ENCODE data around the gene DHDH. TPM values are rescaled to one million over a fixed set of nuclear protein-coding genes. Genes with fewer than 3 reads are reported as not detected.

Gene DHDH
- total and polyA plus RNA-seq, 7 donors, result 0.14 to 0.21 TPM; not detected in 5

DNA sequence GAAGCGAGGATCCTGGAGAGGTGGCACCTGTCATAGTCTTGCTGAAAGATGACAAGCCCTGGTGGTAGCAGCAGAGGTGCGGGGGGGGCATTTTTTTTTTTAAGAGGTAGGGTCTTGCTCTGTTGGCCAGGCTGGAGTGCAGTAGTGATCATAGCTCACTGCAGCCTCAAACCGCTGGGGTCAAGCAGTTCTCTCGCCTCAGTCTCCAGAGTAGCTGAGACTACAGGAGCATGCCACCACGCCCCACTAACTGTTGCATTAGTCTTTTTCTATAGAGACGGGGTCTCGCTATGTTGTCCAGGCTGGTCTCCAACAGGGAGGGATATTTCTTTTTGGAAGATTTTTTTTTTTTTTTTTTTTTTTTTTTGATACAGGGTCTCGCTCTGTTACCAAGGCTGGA is 24.5 kb downstream of the DHDH start:
- no peak for DNase-seq
- WGBS, 3 donors, result 94 to 99% (median 98%) methylated on average over 8 of the region's 8 CpGs
- peaks cover 0 to 14% of the 10 kb centered on the region in 2 donors for H3K36me3 ChIP-seq (ENCODE audit: insufficient read depth in 1 of 2, low read depth in 1 of 2)
- no peaks in the 10 kb centered on the region for H3K27me3 ChIP-seq (ENCODE audit: insufficient read depth in 3 of 3, low read length in 2 of 3)
- intact Hi-C loops (cut with DNase I), result no loop called here
- no peak overlapping the region for H3K27ac ChIP-seq
- TF ChIP-seq CTCF (IDR thresholded peaks at IDR 0.05), result no peak
- ATAC-seq, result no peak
- H3K4me1 ChIP-seq, result peaks cover 15% of the 10 kb centered on the region
- no peaks in the 10 kb centered on the region for H3K9me3 ChIP-seq
- no peak overlapping the region for H3K4me3 ChIP-seq

- ATAC-seq (no peak), DNase-seq (no peak)
- no peaks in the 10 kb centered on the region for H3K27me3 ChIP-seq (ENCODE audit: insufficient read depth in 3 of 3, low read length in 2 of 3)
- 79 to 89% (median 86%) methylated on average over 15 to 16 of the region's 16 CpGs for WGBS, 3 donors
- no peak overlapping the region for H3K4me3 ChIP-seq
- H3K27ac ChIP-seq, result no peak overlapping the region
- no peak for TF ChIP-seq CTCF (IDR thresholded peaks at IDR 0.05)
- no peaks in the 10 kb centered on the region for H3K9me3 ChIP-seq
- peaks cover 21% of the 10 kb centered on the region for H3K4me1 ChIP-seq
- H3K36me3 ChIP-seq (ENCODE audit: insufficient read depth in 1 of 2, low read depth in 1 of 2), result peaks cover 0 to 14% of the 10 kb centered on the region in 2 donors
- intact Hi-C loops (cut with DNase I), result loop anchor here (5.0 to 10.0 kb wide), 2 partner anchors 82 to 325 kb away; partner anchors contain the start of gene DBP (in 1 of the 2)
Observed at GRCh38 chr19:48959341-48960239, 26.1 kb downstream of the DHDH start.

DNA sequence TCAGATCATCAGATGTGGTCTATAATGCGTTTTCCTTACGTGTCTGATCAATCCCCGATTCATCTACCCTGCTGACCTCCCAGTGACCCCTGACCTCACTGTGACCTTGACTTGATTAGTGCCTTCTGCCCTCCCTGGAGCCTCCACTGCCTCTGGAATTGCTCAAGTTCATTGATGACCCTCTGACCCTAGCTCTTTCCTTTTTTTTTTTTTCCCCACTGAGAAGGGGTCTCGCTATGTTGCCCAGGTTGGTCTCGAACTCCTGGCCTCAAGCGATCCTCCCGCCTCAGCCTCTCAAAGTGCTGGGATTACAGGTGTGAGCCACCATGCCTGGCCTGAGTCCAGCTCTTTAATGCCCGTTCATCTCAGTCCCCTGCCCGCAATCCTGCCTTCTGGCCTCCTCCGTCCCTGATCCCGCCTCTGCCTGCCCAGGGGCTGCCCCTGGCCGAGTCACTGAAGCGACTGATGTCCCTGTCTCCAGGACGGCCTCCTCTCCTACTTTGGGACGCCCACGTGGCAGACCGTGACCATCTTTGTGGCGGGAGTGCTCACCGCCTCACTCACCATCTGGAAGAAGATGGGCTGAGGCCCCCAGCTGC is 27.7 kb downstream of the DHDH start:
- H3K27ac ChIP-seq, result no peak overlapping the region
- H3K4me3 ChIP-seq, result no peak overlapping the region
- DNase-seq, result no peak
- no peaks in the 10 kb centered on the region for H3K9me3 ChIP-seq
- intact Hi-C loops (cut with DNase I), result loop anchor here (5.0 to 10.0 kb wide), 2 partner anchors 84 to 326 kb away; partner anchors contain the start of gene DBP (in 1 of the 2)
- H3K27me3 ChIP-seq (ENCODE audit: insufficient read depth in 3 of 3, low read length in 2 of 3), result no peaks in the 10 kb centered on the region
- H3K4me1 ChIP-seq, result peaks cover 17% of the 10 kb centered on the region
- TF ChIP-seq CTCF (IDR thresholded peaks at IDR 0.05), result no peak
- WGBS, 3 donors, result 78 to 88% (median 79%) methylated on average over 19 of the region's 19 CpGs
- H3K36me3 ChIP-seq (ENCODE audit: insufficient read depth in 1 of 2, low read depth in 1 of 2), result peaks cover 0 to 15% of the 10 kb centered on the region in 2 donors
- no peak for ATAC-seq

GRCh38 chr19:48961673-48962028 is 28.2 kb downstream of the DHDH start:
- Histone ChIP-seq H3K9me3 (no peaks in the 10 kb centered on the region), H3K36me3 (ENCODE audit: insufficient read depth in 1 of 2, low read depth in 1 of 2) (peaks cover 0 to 16% of the 10 kb centered on the region in 2 donors), H3K27ac (peak overlapping the region; percentile 89), H3K4me3 (no peak overlapping the region), H3K4me1 (peaks cover 20% of the 10 kb centered on the region), H3K27me3 (ENCODE audit: insufficient read depth in 3 of 3, low read length in 2 of 3) (no peaks in the 10 kb centered on the region)
- WGBS, 3 donors, result 82 to 86% (median 85%) methylated on average over 12 of the region's 12 CpGs
- DNase-seq, result no peak
- ATAC-seq, result no peak
- no peak for TF ChIP-seq CTCF (IDR thresholded peaks at IDR 0.05)
- intact Hi-C loops (cut with DNase I), result loop anchor here (5.0 to 10.0 kb wide), 2 partner anchors 84 to 327 kb away; partner anchors contain the start of gene DBP (in 1 of the 2)

Measured in psoas muscle (tissue), 8 donors.